Iris pigment epithelial cell (primary cell): ENCODE data around the gene KAT2B.
A peak's percentile ranks its signal among the peaks of the same experiment; 100 is the strongest.

Experiments used
- DNase-seq: peaks from one replicate; pipeline ENCODE4 v3.0.0-alpha.2; 2011; ENCODE audit warnings: low read depth

Gene KAT2B

GRCh38 chr3:20064796-20065564 lies 24.7 kb downstream of the KAT2B start:
- DNase-seq: no peak

DNA sequence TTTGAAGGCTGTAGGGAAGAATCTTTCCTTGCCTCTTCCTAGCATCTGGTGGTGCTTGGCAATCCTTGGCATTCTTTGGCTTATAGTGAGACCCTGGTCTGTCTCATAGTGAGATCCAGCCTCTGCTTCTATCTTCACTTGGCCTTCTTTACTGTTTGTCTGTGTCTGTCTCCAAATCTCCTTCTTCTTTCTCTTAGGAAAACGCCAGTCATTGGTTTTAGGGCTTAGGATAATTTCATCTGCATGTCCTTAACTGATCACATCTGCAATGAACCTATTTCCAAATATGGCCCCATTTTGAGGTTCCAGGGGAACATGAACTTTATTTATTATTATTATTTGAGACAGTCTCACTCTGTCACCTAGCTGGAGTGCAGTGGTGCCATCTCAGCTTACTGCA lies 25.8 kb downstream of the KAT2B start:
- no peak for DNase-seq

DNA sequence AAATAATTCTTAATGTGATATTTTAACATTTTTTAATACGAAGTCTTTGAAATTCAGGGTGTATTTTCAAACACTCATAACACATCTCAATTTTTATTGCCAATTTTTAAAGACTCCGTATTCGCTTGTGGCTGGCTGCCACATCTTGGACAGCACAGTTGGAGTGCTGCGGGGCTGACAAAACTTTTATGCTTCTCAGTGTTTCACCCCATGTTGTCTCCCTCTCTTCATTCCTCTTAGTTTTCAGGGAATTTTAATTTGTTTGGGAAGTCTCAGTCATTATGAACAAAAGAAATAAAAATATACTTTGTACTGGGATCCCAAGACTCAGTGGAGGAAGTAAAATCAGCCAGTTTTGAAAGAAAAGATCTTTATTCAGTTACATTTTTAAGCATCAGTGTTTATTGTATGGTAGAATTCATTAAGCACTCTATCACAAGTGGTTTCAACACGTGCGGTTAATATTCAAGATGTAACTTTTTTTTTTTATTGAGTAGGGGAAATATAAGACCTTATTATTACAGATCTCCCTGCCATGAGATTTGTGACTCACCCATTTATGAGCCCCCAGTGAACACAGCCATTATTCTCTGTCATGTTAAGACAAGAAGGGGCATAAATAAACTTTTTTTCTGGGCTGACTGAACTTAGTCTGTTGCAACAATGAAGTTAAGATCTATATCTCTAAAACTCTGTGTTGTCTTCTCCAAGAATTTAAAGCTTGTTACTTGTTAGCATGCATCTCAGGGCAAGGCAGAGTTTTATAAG lies 26.8 kb downstream of the KAT2B start:
- DNase-seq: no peak

DNA sequence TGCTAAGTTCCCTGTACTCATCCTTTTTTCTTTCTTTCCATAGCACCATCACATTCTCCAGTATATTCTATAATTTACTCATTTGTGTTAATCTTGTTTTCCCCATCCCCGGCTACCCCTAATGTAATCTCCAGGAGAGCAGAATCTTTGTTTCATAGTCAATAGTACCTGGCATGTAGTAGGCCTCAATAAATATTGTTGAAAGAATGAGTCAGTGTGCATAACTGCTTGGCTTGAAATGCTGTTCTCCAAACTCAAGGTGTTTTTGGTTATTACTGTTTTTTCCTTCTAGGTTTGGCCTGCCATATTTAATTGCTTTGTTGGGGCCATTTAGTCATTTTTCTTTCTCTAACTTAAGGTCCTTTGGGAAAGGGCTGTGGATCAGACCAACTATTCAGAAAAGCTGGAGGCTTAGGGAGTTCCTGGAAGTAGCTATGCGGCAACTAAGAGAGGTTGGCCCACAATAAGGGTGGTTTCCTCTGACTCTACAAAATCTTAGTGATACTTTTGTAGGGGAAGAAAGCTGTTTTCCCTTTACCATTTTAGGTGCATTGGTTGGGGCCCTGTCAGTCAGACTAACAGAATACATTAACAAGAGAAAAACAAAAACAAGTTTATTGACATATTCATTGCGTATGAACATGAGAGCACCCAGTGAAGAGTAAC lies 28.4 kb downstream of the KAT2B start:
- no peak for DNase-seq

DNA sequence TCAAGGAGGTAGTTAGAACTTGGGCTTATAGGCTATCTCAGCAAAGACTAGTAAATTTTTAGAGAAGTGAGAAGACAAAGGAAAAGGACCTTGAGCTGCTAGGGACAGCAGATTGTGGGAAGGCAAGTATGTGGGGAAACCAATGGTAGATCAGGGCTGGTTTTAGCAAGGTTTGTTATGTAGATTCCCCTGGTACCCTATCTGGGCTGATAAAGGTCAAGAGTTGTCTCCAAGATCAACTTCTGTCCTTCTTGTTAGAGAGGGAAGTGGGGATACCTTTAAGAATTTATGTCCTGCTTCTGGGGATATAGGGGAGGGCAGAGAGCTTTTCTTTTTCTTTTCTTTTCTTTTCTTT lies 28.9 kb downstream of the KAT2B start:
- DNase-seq: no peak

DNA sequence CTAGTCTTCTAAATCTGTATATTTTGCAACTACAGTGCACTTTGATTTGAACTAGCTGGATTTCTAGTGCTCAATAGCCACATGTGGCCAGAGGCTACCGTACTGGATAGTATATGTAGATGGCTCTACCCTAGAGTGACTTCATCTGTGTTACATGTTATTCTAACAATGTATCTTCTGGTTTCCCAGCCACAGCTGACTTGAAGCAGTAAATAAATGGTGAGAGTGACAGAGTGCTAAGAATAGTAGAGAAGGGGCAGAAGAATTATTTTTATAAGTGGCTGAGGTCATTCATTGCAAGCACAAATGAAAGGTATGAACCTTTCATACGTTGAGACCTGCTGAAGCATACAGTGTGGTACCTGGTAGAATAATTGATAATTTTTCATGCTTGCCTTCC lies 30.9 kb downstream of the KAT2B start:
- no peak for DNase-seq

- DNase-seq: no peak
Measured at GRCh38 chr3:20072422-20072821, 32.2 kb downstream of the KAT2B start.

DNA sequence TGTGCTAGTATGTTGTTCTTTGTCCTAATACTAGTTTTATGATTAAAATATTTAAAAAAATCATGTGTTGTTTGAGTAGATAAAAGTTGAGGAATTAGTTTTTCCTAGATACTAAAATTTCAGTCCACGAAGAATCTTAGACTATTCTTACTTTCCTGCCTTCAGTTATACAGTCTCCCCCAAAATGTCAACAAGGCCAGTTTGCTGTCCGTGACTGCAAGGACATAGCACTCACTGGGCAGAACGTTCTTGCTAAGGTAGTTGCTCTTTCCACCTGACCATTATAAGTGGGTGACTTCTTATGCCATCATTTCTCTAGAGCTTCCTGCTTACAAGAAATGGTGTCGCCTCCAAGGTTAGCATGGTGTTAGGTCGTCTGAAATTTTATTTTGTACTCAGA lies 32.8 kb downstream of the KAT2B start:
- DNase-seq: no peak

DNA sequence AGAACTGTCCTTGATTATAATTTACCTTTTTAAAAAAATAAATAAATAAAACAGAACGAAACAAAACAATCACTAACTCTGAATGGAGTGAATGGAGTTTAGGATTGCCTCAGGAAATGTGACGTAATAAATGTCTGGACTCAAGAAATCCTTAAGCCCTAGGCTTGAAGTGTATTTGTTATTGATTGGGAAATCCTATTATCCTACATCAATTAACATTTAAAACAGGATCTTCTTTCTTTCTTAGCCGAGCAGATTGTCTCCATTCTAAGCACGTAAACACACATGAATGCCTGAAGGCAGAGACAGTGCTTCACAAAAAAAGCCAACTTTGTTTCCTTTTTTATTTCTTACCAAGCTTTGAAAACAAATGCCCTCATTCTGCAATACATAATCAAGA lies 33.4 kb downstream of the KAT2B start:
- peak; percentile 34 for DNase-seq

DNA sequence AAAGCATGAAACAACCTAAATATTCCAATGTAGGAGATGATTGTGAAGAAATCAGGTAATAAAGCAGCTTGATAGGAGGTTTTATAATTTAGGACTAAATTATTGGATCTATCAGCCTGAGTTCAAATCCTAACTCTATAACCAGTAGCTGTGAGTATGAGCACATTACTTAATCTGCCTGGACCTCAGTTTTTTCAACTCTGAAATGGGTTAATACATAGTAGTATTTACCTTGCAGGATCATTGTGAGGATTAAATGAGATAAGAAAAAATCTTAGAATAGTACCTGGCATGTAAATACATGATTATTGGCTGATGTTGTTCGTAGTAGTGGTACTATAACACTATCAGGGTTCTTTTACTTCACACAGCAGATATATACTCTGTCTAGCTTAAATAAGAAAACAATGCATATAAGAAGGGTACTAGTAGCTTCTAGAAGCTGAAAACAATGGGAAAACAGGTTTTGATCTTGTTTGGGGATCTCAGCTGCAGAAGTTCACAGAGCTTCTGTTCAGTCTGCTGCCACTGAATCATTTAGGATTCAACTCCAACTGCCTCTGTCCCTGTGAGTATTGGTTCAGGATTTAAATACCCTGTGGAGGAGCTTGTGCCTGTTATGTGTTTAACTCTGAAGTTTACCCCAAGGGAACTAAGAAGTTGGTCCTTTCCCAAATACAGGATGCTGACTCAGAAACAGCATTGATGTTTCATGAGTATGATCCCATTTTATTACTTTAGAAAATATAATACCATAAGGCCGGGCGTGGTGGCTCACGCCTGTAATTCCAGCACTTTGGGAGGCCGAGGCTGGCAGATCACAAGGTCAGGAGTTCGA lies 34.2 kb downstream of the KAT2B start:
- no peak for DNase-seq

- DNase-seq: no peak
Measured at GRCh38 chr3:20075197-20075596, 35.0 kb downstream of the KAT2B start.

DNA sequence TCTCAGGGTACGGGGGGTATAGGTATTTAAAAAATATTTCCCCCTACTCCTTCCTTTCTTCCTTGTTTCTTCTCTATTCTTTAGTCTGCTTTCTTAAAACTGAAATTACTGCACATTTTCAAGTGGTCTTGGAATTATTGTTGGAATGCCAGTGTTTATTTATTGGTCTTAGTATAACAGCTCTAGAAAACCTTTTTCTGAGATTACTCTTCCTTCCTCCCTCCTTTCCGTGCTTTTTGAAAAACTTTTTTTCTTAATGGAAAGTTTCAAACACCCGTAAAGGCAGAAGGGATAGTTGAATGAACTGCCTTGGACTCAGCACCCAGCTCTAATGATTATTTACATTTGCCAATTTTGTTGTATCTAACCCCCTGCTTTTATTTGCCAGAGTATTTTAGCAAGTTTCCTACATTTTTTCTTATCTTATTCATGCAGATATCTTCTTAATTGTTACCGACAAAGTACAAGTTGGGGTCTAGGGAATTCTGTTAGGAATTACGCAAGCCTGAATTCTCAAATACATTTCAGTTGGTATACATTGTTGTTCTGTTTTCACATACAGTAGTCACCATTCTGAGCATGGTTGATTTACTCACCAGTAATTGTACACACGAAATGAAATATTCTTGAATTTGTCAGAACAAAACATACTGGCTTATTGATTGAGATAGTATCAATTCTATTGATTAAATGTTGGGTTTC lies 36.2 kb downstream of the KAT2B start:
- no peak for DNase-seq

DNA sequence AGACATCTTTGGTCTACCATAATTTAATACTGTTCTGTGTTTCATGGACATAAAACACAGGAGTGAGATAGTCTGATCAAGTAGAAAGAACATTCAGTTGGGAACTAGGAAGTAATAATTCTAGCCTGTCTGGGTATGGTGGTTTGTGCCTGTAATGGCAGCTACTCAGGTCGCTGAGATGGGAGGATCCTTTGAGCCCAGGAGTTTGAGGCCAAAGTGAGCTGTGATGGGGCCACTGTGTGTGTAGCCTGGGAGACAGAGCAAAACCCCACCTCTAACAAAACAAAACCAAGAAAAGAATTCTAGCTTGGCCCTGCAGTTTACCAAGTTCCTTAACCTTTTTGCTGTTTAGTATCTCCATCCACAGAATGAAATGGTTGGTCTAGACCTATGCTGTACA lies 36.8 kb downstream of the KAT2B start:
- DNase-seq: no peak

DNA sequence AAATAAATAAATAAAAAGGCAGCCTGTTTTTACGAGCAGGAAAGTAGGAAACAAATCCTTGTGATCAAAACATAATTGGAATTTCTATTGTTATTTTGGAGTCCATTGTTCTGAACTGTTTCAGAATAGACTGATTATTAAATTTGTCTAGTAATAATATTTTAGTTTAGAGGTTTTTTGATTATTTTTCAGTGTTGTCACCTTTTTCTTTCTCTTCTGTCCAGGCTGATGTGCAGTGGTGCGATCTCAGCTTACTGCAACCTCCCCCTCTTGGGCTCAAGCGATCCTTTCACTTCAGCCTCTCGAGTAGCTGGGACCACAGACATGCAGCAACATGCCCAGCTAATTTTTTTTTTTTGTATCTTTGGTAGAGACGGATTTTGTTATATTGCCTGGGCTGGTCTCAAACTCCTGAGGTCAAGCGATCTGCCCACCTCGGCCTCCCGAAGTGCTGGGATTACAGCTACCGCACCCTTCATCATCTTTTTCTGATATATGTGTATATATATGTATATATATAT lies 38.0 kb downstream of the KAT2B start:
- DNase-seq: no peak

GRCh38 chr3:20079621-20080020 lies 39.4 kb downstream of the KAT2B start:
- no peak for DNase-seq

GRCh38 chr3:20080956-20081554 lies 40.8 kb downstream of the KAT2B start:
- no peak for DNase-seq

- DNase-seq: no peak
Measured at GRCh38 chr3:20083253-20083652, 43.0 kb downstream of the KAT2B start.

DNA sequence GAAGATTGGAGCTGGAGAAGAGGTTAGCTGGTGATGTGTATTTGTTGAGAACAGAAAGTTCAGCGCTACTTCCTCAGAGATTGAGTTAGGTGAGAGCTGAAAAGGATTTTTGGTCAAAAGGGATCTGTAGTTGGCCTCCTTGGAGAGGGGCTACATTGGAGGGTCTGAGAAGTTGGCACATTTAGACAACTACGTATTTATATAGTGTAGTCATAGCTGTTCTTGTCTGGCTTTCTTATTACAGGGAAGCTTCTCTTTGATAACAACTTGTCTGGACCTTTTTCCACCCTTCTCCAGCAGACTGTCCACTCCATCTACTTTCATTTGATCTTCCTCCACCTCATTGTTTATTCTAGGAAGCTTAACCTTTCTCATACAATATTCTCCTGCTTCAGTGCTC lies 43.7 kb downstream of the KAT2B start:
- no peak for DNase-seq

- DNase-seq: no peak
Measured at GRCh38 chr3:20091331-20092047, 51.2 kb downstream of the KAT2B start.

- no peak for DNase-seq
Measured at GRCh38 chr3:20095470-20095869, 55.2 kb downstream of the KAT2B start.
